GM18909 (cell line): Measurements from ENCODE around the gene SLC4A8.

Source experiments
- ATAC-seq: cut with Tn5 transposase; IDR thresholded peaks from one replicate; pipeline ENCODE4 v1.9.1; 2021; ENCODE audit warnings: mild to moderate bottlenecking; ENCODE audit not compliant: unreplicated experiment, poor library complexity

Gene SLC4A8

GRCh38 chr12:51547606-51548005 lies 123.0 kb downstream of the SLC4A8 start:
- ATAC-seq = no peak

- no peak for ATAC-seq
These were observed 123.6 kb downstream of the SLC4A8 start for GRCh38 chr12:51548241-51548640.

GRCh38 chr12:51549637-51550036 lies 125.0 kb downstream of the SLC4A8 start:
- no peak for ATAC-seq
